HUES6 (cell line): Measurements from ENCODE around the gene SMOC1.

Experiments used
- H3K27ac ChIP-seq: 2 replicates; pipeline ENCODE4 v1.7.0; 2013; ENCODE audit warnings: low read depth, mild to moderate bottlenecking, low read length, inconsistent platforms
- H3K27me3 ChIP-seq: 2 replicates; pipeline ENCODE4 v1.6.1; 2013; ENCODE audit warnings: low read length; ENCODE audit not compliant: control insufficient read depth, insufficient read depth
- H3K36me3 ChIP-seq: 2 replicates; pipeline ENCODE4 v1.6.1; 2013; ENCODE audit warnings: low read length; ENCODE audit not compliant: control insufficient read depth, insufficient read depth
- H3K4me1 ChIP-seq: 2 replicates; pipeline ENCODE4 v1.6.1; 2013; ENCODE audit warnings: low read length; ENCODE audit not compliant: control insufficient read depth, insufficient read depth
- H3K4me3 ChIP-seq: 2 replicates; pipeline ENCODE4 v1.5.1; 2013; ENCODE audit warnings: low read depth, low read length
- H3K9ac ChIP-seq: one replicate; pipeline ENCODE4 v1.6.1; 2013; ENCODE audit warnings: mild to moderate bottlenecking, low read length
- H3K9me3 ChIP-seq: 2 replicates; pipeline ENCODE4 v1.6.1; 2013; ENCODE audit warnings: low read depth, low read length; ENCODE audit not compliant: control insufficient read depth, insufficient read depth

The SMOC1 gene

GRCh38 chr14:70045310-70045709, 166.1 kb downstream of the SMOC1 start:
- Histone ChIP-seq H3K9me3 (no peaks in the 10 kb centered on the region), H3K36me3 (no peaks in the 10 kb centered on the region), H3K4me3 (no peak overlapping the region), H3K9ac (no peak overlapping the region), H3K27ac (no peak overlapping the region), H3K27me3 (peaks cover 8% of the 10 kb centered on the region; the same call in 1 of the 2 replicates), H3K4me1 (no peaks in the 10 kb centered on the region)

- peaks cover 8% of the 10 kb centered on the region; the same call in 1 of the 2 replicates for H3K27me3 ChIP-seq
- H3K9ac ChIP-seq: no peak overlapping the region
- H3K27ac ChIP-seq: no peak overlapping the region
- no peaks in the 10 kb centered on the region for H3K36me3 ChIP-seq
- H3K4me1 ChIP-seq: no peaks in the 10 kb centered on the region
- H3K9me3 ChIP-seq: no peaks in the 10 kb centered on the region
- no peak overlapping the region for H3K4me3 ChIP-seq
Measured at GRCh38 chr14:70045844-70046535, 166.8 kb downstream of the SMOC1 start.

- H3K36me3 ChIP-seq: no peaks in the 10 kb centered on the region
- peaks cover 8% of the 10 kb centered on the region; the same call in 1 of the 2 replicates for H3K27me3 ChIP-seq
- no peaks in the 10 kb centered on the region for H3K4me1 ChIP-seq
- H3K4me3 ChIP-seq: no peak overlapping the region
- H3K27ac ChIP-seq: no peak overlapping the region
- H3K9me3 ChIP-seq: no peaks in the 10 kb centered on the region
- no peak overlapping the region for H3K9ac ChIP-seq
Measured at GRCh38 chr14:70047598-70048312, 168.5 kb downstream of the SMOC1 start.

- H3K4me3 ChIP-seq: no peak overlapping the region
- no peak overlapping the region for H3K27ac ChIP-seq
- no peaks in the 10 kb centered on the region for H3K36me3 ChIP-seq
- H3K9me3 ChIP-seq: no peaks in the 10 kb centered on the region
- no peak overlapping the region for H3K9ac ChIP-seq
- H3K4me1 ChIP-seq: no peaks in the 10 kb centered on the region
- peaks cover 8% of the 10 kb centered on the region; the same call in 1 of the 2 replicates for H3K27me3 ChIP-seq
Measured at GRCh38 chr14:70048313-70048654, 169.1 kb downstream of the SMOC1 start.

GRCh38 chr14:70049605-70050004, 170.4 kb downstream of the SMOC1 start:
- no peaks in the 10 kb centered on the region for H3K4me1 ChIP-seq
- H3K9me3 ChIP-seq: no peaks in the 10 kb centered on the region
- H3K4me3 ChIP-seq: no peak overlapping the region
- no peaks in the 10 kb centered on the region for H3K36me3 ChIP-seq
- H3K27ac ChIP-seq: no peak overlapping the region
- no peak overlapping the region for H3K9ac ChIP-seq
- H3K27me3 ChIP-seq: peaks cover 8% of the 10 kb centered on the region; the same call in 1 of the 2 replicates

GRCh38 chr14:70050136-70050535, 170.9 kb downstream of the SMOC1 start:
- Histone ChIP-seq H3K4me3 (no peak overlapping the region), H3K9me3 (no peaks in the 10 kb centered on the region), H3K27me3 (peaks cover 3% of the 10 kb centered on the region; the same call in 1 of the 2 replicates), H3K4me1 (no peaks in the 10 kb centered on the region), H3K9ac (no peak overlapping the region), H3K27ac (no peak overlapping the region), H3K36me3 (no peaks in the 10 kb centered on the region)

GRCh38 chr14:70052990-70053389, 173.8 kb downstream of the SMOC1 start:
- H3K4me3 ChIP-seq: no peak overlapping the region
- no peaks in the 10 kb centered on the region; the same call in 1 of the 2 replicates for H3K27me3 ChIP-seq
- H3K9ac ChIP-seq: no peak overlapping the region
- no peak overlapping the region for H3K27ac ChIP-seq
- H3K9me3 ChIP-seq: no peaks in the 10 kb centered on the region
- no peaks in the 10 kb centered on the region for H3K36me3 ChIP-seq
- H3K4me1 ChIP-seq: no peaks in the 10 kb centered on the region

- no peaks in the 10 kb centered on the region for H3K36me3 ChIP-seq
- no peaks in the 10 kb centered on the region for H3K9me3 ChIP-seq
- no peak overlapping the region for H3K9ac ChIP-seq
- H3K27me3 ChIP-seq: no peaks in the 10 kb centered on the region
- peaks cover 4% of the 10 kb centered on the region; the same call in 1 of the 2 replicates for H3K4me1 ChIP-seq
- H3K27ac ChIP-seq: no peak overlapping the region
- no peak overlapping the region for H3K4me3 ChIP-seq
Measured at GRCh38 chr14:70057519-70058136, 178.4 kb downstream of the SMOC1 start.

GRCh38 chr14:70059545-70059944, 180.3 kb downstream of the SMOC1 start:
- H3K4me1 ChIP-seq: peaks cover 4% of the 10 kb centered on the region; the same call in 1 of the 2 replicates
- no peaks in the 10 kb centered on the region for H3K9me3 ChIP-seq
- H3K27ac ChIP-seq: no peak overlapping the region
- H3K36me3 ChIP-seq: no peaks in the 10 kb centered on the region
- peaks cover 13% of the 10 kb centered on the region; the same call in 1 of the 2 replicates for H3K27me3 ChIP-seq
- no peak overlapping the region for H3K9ac ChIP-seq
- no peak overlapping the region for H3K4me3 ChIP-seq

GRCh38 chr14:70061108-70061507, 181.9 kb downstream of the SMOC1 start:
- Histone ChIP-seq H3K4me3 (no peak overlapping the region), H3K27ac (no peak overlapping the region), H3K4me1 (peaks cover 4% of the 10 kb centered on the region; the same call in 1 of the 2 replicates), H3K36me3 (no peaks in the 10 kb centered on the region), H3K9me3 (no peaks in the 10 kb centered on the region), H3K27me3 (peaks cover 13% of the 10 kb centered on the region; the same call in 1 of the 2 replicates), H3K9ac (no peak overlapping the region)
